Measurements from ENCODE around the gene VAC14.

The VAC14 gene

DNA sequence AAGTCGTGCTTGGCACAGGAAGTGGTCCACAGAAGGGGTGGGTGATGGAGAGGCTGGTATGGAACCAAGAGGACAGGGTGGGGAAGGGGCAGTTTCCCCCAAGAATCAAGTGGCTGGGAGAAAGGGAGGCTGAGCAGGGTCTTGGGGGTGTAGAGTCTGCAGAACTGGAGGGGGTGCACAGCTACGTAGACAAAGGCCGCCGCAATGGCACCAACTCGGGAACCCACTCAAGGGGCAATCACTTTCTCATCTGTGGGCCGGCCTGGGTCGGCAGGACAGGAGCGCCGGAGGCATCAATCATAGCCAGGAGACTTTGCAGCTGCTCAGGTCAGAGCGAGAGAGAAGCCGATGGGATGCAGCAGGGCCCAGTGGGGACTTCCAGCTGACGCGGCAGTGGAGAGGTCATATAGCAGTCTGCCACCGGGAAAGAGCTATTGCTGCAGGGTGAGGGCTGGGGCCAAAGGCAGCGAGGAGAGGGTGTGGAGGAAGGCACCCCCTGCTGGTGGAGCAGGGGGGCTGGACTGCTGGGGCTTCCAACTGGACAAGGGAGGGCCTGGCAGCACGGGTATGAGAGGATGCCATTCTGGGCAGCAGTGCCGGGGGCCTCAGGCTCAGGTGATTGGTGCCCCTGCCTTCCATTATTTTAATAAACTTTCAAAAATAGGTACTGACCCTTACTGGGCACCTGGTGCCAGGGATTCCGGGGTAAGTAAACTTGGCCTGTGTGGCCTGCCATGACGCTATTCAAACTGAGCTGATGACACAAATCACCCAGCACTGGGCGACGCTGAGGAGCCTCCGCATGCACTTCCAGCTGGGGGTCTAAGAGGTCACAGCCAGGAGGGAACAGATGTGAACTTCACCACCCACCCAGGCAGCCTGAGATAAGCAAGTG lies 62.6 kb downstream of the VAC14 start:
- Histone ChIP-seq H3K4me3 (replicated peaks; ENCODE audit: low read depth, low read length) (no peak overlapping the region), H3K36me3 (ENCODE audit: control insufficient read depth, insufficient read depth, low read length) (peaks cover 9% of the 10 kb centered on the region), H3K27me3 (replicated peaks; ENCODE audit: control insufficient read depth, insufficient read depth, low read length) (no peaks in the 10 kb centered on the region)
- no peak for DNase-seq (ENCODE audit: extremely low read depth, insufficient read length)
- TF ChIP-seq, protein P1, sequence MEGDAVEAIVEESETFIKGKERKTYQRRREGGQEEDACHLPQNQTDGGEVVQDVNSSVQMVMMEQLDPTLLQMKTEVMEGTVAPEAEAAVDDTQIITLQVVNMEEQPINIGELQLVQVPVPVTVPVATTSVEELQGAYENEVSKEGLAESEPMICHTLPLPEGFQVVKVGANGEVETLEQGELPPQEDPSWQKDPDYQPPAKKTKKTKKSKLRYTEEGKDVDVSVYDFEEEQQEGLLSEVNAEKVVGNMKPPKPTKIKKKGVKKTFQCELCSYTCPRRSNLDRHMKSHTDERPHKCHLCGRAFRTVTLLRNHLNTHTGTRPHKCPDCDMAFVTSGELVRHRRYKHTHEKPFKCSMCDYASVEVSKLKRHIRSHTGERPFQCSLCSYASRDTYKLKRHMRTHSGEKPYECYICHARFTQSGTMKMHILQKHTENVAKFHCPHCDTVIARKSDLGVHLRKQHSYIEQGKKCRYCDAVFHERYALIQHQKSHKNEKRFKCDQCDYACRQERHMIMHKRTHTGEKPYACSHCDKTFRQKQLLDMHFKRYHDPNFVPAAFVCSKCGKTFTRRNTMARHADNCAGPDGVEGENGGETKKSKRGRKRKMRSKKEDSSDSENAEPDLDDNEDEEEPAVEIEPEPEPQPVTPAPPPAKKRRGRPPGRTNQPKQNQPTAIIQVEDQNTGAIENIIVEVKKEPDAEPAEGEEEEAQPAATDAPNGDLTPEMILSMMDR (IDR thresholded peaks at IDR 0.05; ENCODE audit: insufficient read depth, low read length, poor library complexity, severe bottlenecking), result peak; percentile 58

DNA sequence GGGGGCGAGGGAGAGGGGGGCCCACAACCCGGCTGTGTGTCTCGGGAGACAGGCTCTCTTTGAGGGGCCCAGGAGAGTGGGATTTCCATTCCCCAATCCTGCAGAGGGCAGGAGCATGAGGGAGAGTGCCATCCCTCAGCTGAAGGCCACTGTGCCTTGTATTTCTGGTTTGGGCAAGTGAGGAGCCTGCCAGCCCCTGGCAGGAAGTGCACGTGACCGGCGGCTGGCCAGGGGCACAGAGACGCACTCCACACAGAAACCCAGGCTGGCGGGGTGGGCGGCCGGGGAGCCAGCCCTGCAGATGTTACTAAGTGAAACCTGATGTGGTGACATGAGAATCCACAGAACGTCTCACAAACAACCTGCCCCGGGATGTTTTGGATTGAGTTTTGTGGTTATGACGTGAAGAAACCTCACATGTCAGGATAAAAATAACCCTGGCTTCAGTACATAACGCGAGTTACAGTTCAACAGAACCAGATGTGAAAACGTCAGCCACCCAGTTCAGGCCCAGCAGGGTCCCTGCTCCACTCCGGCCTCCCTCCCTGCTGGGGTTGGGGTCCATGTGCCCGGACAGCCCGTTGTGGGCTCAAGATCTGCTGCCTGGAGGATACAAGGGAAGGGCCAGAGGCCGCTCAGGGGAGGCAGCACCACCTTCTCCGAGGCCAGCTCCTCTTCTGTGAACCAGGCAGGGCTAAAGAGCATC lies 63.4 kb downstream of the VAC14 start:
- Histone ChIP-seq H3K27me3 (replicated peaks; ENCODE audit: control insufficient read depth, insufficient read depth, low read length) (no peaks in the 10 kb centered on the region), H3K4me3 (replicated peaks; ENCODE audit: low read depth, low read length) (no peak overlapping the region), H3K36me3 (ENCODE audit: control insufficient read depth, insufficient read depth, low read length) (peaks cover 9% of the 10 kb centered on the region)
- peak; percentile 87 for DNase-seq (ENCODE audit: extremely low read depth, insufficient read length)
- TF ChIP-seq, protein P1 (IDR thresholded peaks at IDR 0.05; ENCODE audit: insufficient read depth, low read length, poor library complexity, severe bottlenecking), result no peak

DNA sequence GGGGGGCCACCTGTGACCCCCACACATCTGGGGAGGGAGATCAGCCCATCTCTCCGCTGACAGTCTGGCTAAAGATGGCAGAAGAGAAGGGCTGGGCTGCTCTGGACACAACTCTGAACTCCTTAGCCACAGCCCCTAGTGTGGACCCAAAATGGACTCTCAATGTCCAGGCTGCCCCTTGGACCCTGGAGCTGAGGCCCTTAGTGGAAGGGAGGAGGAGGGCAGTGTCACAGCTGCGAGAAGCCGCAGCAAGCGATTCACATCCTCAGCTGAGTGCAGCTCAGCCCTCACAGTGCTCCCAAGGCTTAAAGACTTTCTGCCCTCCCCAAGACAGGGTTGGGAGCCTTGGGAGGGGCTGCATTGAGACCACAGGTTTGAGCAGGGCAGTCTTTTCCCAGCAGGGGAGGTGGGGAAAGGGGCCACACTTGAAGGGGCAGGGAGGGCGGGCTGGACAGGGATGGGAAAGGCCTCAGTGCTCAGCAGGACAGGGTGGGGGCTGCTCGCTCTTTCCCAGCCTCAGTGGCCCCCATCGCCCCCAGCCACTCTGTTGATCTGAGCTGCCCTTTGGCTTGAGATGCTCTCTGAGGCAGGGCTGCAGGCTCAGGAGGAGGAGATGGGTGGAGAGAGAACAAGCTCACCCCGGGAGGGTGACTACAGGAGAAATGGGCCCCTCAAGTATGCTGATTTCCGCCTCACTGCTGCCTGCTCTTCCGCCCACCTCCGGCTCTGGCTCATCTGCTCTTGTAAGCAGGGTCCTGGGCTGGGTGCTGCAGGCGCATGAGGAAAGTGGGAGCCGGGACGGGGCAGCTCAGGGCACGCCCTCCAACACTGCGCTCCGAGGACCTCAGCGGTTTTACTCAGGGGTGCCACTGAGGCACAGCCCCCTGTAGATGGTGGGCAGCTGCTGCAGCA lies 64.2 kb downstream of the VAC14 start:
- TF ChIP-seq, protein P1 (IDR thresholded peaks at IDR 0.05; ENCODE audit: insufficient read depth, low read length, poor library complexity, severe bottlenecking), result no peak
- no peak overlapping the region for H3K4me3 ChIP-seq (replicated peaks; ENCODE audit: low read depth, low read length)
- DNase-seq (ENCODE audit: extremely low read depth, insufficient read length), result no peak

DNA sequence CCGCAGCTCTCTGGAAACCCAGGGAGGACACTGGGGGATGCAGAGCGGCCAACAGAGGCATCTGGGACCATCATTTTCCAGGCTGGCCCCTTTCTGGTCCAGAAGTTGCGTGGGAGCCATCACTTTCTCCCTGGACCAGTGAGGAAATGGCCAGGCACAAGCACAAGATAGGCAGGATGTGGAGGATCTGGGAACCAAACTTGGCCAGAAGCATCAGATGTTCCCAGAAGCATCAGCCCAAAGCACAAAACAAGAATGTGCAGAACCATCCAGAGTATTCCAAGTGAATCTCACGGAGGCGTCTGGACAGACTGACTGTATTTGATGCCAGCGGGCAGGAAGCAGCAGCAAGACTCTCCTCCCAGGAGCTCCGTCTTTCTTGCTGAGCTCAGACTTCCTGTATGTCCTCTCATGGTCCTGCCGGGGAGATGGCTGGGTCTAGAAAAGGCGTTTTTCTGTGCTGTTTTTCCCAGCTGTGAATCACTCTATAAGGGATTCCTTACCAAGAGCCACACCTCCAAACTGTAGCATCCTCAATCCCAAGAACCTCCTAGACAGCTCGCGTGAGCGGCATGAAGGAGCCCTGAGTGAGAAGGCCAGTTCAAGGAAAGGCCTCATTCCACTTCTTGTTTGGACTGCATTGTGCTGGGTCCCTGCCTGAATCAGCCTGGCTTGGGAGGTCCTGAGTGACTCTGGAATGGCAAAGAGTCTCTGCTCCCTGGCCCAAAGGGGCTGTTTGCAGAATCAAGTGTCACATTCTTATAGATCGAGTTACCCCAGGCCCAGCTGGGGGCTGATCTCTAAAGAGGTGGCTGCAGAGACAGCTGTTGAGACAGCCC lies 65.6 kb downstream of the VAC14 start:
- Histone ChIP-seq H3K27me3 (replicated peaks; ENCODE audit: control insufficient read depth, insufficient read depth, low read length) (no peaks in the 10 kb centered on the region), H3K4me3 (replicated peaks; ENCODE audit: low read depth, low read length) (no peak overlapping the region), H3K36me3 (ENCODE audit: control insufficient read depth, insufficient read depth, low read length) (peaks cover 10% of the 10 kb centered on the region)
- no peak for DNase-seq (ENCODE audit: extremely low read depth, insufficient read length)
- TF ChIP-seq, protein P1 (IDR thresholded peaks at IDR 0.05; ENCODE audit: insufficient read depth, low read length, poor library complexity, severe bottlenecking), result no peak

More for the DNA sequence above, 64.2 kb downstream of the VAC14 start:
- Histone ChIP-seq H3K36me3 (ENCODE audit: control insufficient read depth, insufficient read depth, low read length) (peaks cover 7% of the 10 kb centered on the region), H3K27me3 (replicated peaks; ENCODE audit: control insufficient read depth, insufficient read depth, low read length) (no peaks in the 10 kb centered on the region)

All from GM06990 (cell line).